ENCODE results near the gene CAMK2G. TPM values are rescaled to one million over a fixed set of nuclear protein-coding genes. Genes with fewer than 3 reads are reported as not detected.

The CAMK2G gene
- total and polyA plus RNA-seq, 11 donors, result 8.0 to 18.6 (median 14.5) TPM

DNA sequence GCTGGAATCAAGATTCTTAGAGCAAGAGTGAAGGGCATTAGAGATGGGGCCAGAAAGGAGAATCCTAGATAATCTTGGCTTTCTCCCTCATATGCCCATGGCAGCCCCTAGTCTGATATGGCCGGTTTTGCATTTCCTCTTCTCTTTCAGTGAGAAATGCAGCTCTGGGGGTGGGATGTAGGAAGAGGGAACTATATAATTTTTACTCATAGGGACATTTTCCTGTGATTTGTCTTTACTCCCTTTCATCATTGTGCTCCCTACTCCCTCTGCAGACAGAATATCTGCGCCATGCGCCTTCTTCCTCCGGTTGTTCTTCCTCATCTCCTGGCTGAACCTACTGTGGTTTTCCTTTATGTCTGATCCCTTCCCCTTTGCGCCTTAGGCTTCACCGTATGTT is 109.3 kb downstream of the CAMK2G start:
- peaks cover 0 to 3% (median 0%) of the 10 kb centered on the region in 12 donors for H3K4me1 ChIP-seq
- DNase-seq (no peak), ATAC-seq (no peak)
- TF ChIP-seq, protein P1, sequence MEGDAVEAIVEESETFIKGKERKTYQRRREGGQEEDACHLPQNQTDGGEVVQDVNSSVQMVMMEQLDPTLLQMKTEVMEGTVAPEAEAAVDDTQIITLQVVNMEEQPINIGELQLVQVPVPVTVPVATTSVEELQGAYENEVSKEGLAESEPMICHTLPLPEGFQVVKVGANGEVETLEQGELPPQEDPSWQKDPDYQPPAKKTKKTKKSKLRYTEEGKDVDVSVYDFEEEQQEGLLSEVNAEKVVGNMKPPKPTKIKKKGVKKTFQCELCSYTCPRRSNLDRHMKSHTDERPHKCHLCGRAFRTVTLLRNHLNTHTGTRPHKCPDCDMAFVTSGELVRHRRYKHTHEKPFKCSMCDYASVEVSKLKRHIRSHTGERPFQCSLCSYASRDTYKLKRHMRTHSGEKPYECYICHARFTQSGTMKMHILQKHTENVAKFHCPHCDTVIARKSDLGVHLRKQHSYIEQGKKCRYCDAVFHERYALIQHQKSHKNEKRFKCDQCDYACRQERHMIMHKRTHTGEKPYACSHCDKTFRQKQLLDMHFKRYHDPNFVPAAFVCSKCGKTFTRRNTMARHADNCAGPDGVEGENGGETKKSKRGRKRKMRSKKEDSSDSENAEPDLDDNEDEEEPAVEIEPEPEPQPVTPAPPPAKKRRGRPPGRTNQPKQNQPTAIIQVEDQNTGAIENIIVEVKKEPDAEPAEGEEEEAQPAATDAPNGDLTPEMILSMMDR (IDR thresholded peaks at IDR 0.05), result no peak
- no peak for TF ChIP-seq POLR2A (IDR thresholded peaks at IDR 0.05)
- no peaks in the 10 kb centered on the region for H3K27me3 ChIP-seq
- WGBS, 4 donors, result 93 to 95% (median 94%) methylated on average over 6 of the region's 6 CpGs
- intact Hi-C loops (cut with DNase I), result no loop called here
- H3K9me3 ChIP-seq, result no peaks in the 10 kb centered on the region
- no peak overlapping the region for H3K4me3 ChIP-seq
- H3K27ac ChIP-seq, result no peak overlapping the region
- peaks cover 0 to 100% (median 100%) of the 10 kb centered on the region in 9 donors for H3K36me3 ChIP-seq

DNA sequence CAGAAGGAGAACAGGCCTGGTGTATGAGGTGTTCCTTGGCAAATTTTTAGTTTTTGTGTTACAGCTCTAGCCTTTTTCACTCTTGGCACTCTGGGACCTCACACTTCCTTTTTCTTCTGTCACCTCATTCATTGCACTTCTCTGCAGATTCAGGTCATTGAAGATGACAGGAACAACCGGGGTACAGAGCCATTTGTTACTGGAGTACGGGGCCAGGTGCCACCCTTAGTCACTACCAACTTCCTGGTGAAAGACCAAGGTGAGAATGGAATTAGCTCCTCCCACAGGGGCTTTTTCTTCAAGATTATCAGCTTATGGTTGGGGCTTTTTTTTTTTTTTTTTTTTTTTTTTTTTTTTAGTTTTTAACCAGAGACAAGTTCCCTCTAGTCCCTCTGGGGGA is 111.0 kb downstream of the CAMK2G start:
- Histone ChIP-seq H3K36me3 (peaks cover 0 to 100% (median 100%) of the 10 kb centered on the region in 9 donors), H3K4me1 (peaks cover 0 to 10% (median 0%) of the 10 kb centered on the region in 12 donors), H3K4me3 (no peak overlapping the region), H3K27ac (no peak overlapping the region), H3K9me3 (no peaks in the 10 kb centered on the region), H3K27me3 (no peaks in the 10 kb centered on the region)
- no peak for ATAC-seq
- TF ChIP-seq POLR2A (IDR thresholded peaks at IDR 0.05), result no peak
- TF ChIP-seq, protein P1 (IDR thresholded peaks at IDR 0.05), result no peak
- 91 to 98% (median 96%) methylated on average over 2 of the region's 2 CpGs for WGBS, 4 donors
- intact Hi-C loops (cut with DNase I), result no loop called here
- DNase-seq, result no peak

DNA sequence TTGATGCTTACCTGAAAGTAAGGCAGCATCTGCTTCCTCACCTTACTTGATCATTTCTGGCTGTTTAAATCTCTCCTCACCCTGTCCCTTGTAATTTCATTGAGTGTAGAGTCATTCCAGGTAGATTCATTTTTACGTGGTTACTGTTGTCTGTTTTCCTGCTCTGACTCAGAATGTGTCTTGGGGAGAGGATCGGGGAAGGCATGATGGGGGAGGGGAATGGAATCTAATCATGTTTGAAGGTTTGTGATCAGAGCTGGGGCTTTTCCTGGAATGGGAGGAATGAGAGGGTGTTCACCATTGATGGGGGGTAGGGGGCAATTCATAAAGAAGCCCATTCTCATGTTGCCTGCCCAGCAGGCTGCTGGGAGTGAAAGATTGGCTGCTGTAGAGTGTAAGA is 111.4 kb downstream of the CAMK2G start:
- intact Hi-C loops (cut with DNase I), result no loop called here
- DNase-seq (no peak), ATAC-seq (no peak)
- Histone ChIP-seq H3K27me3 (no peaks in the 10 kb centered on the region), H3K4me1 (peaks cover 0 to 10% (median 0%) of the 10 kb centered on the region in 12 donors), H3K27ac (no peak overlapping the region), H3K36me3 (peaks cover 0 to 100% (median 98%) of the 10 kb centered on the region in 9 donors), H3K4me3 (no peak overlapping the region), H3K9me3 (no peaks in the 10 kb centered on the region)
- 71 to 77% (median 74%) methylated on average over 2 of the region's 2 CpGs for WGBS, 4 donors
- TF ChIP-seq, protein P1 (IDR thresholded peaks at IDR 0.05), result no peak
- TF ChIP-seq POLR2A (IDR thresholded peaks at IDR 0.05), result no peak

Other genes with a start within 250 kb of the CAMK2G start
- 1 to 10 TPM in 3 of 9 donors, under 1 TPM in 5, not detected in 1; 0.23 to 2.5 (median 0.74) TPM for gene MYOZ1, start 233.1 kb downstream of the CAMK2G start, total RNA-seq
- gene MYOZ1, start 233.1 kb downstream of the CAMK2G start, polyA plus RNA-seq, result under 1 TPM; 0.28 to 0.76 TPM
- gene SYNPO2L, start 218.5 kb downstream of the CAMK2G start, total RNA-seq, result 100 to 1,000 TPM; 129 to 649 (median 387) TPM
- gene SYNPO2L, start 218.5 kb downstream of the CAMK2G start, polyA plus RNA-seq, result 100 to 1,000 TPM in 1 of 2 donors, 10 to 100 TPM in 1; 77.8 to 246 TPM
- 1 to 10 TPM; 1.2 to 6.2 (median 3.3) TPM for gene AGAP5, start 176.4 kb downstream of the CAMK2G start, total RNA-seq
- gene AGAP5, start 176.4 kb downstream of the CAMK2G start, polyA plus RNA-seq, result 1 to 10 TPM; 1.4 to 6.0 TPM
- 10 to 100 TPM; 42.8 to 65.5 (median 49.5) TPM for gene SEC24C, start 130.2 kb downstream of the CAMK2G start, total RNA-seq
- 10 to 100 TPM; 26.4 to 59.6 TPM for gene SEC24C, start 130.2 kb downstream of the CAMK2G start, polyA plus RNA-seq
- 10 to 100 TPM; 17.3 to 39.8 (median 22.7) TPM for gene CHCHD1, start 92.5 kb downstream of the CAMK2G start, total RNA-seq
- gene CHCHD1, start 92.5 kb downstream of the CAMK2G start, polyA plus RNA-seq, result 10 to 100 TPM; 76.0 to 77.9 TPM
- 10 to 100 TPM; 37.6 to 69.7 (median 58.0) TPM for gene ZSWIM8, start 88.9 kb downstream of the CAMK2G start, total RNA-seq
- 10 to 100 TPM; 47.8 to 64.6 TPM for gene ZSWIM8, start 88.9 kb downstream of the CAMK2G start, polyA plus RNA-seq
- 10 to 100 TPM in 6 of 9 donors, 1 to 10 TPM in 3; 5.8 to 32.3 (median 12.3) TPM for gene NDST2, start 63.0 kb downstream of the CAMK2G start, total RNA-seq
- 1 to 10 TPM; 8.3 to 9.4 TPM for gene NDST2, start 63.0 kb downstream of the CAMK2G start, polyA plus RNA-seq
- 10 to 100 TPM in 5 of 9 donors, 1 to 10 TPM in 4; 7.8 to 68.1 (median 10.3) TPM for gene PLAU, start 36.6 kb upstream of the CAMK2G start, total RNA-seq
- gene PLAU, start 36.6 kb upstream of the CAMK2G start, polyA plus RNA-seq, result 10 to 100 TPM in 1 of 2 donors, 1 to 10 TPM in 1; 3.3 to 11.8 TPM
- gene VCL, start 123.6 kb upstream of the CAMK2G start, total RNA-seq, result 100 to 1,000 TPM; 215 to 543 (median 273) TPM
- gene VCL, start 123.6 kb upstream of the CAMK2G start, polyA plus RNA-seq, result 100 to 1,000 TPM in 1 of 2 donors, 10 to 100 TPM in 1; 84.5 to 363 TPM

Data from heart left ventricle (tissue), 16 donors.